ENCODE data around the gene NSUN2.

Gene NSUN2

DNA sequence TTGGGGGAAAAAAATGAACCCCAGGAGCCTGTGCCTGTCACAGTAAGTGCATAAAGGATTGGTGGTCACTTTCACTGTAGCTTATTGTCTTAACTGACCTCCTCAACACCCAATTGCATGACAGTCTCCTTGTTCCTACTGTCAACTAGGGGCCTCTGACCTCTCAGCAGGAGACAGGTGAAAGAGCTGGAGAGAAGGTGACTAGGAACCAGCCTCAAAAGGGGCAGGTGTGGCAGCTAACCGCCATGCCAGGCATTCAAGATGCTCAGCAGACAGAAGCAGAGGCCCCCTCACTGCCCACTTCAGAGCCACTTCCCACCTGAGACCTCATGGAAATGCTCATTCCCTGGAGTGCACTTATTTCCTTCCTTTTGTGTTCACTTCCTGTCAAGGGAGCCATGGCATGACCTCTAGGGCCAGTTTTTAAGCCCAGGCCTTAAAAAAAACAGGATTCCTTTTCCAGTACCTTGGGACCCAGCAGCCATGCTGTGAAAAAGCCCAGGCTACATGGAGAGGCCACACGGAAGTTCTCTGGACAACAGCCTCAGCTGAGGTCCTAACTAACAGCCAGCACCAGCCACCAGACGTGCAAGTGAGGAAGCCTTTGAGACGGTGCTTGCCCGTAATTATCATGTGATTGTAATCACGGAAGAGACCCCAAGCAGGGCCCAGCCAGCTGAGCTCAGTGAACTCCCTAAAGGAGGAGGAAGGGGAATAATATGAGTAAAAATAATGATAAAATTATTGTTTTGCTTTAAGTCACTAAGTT, 74.9 kb downstream of the NSUN2 start:
- DNase-seq (ENCODE audit: low read depth in 3 of 3) = no peak

DNA sequence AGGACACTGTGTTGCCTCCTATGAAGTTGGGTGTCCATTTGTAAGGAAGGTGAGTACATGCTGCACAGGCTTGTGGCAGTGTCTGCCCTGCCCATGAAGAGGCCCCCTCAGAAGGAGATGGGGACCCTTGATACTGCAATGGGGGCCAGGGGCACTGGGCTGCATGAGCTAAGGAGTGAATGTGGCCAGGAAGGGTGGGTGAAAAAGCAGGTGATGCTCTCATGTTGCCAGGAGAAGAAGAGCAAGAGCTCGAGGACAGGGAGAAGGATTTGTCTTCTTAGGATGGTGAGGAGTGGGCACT, 76.1 kb downstream of the NSUN2 start:
- DNase-seq (ENCODE audit: low read depth in 3 of 3) = no peak

DNA sequence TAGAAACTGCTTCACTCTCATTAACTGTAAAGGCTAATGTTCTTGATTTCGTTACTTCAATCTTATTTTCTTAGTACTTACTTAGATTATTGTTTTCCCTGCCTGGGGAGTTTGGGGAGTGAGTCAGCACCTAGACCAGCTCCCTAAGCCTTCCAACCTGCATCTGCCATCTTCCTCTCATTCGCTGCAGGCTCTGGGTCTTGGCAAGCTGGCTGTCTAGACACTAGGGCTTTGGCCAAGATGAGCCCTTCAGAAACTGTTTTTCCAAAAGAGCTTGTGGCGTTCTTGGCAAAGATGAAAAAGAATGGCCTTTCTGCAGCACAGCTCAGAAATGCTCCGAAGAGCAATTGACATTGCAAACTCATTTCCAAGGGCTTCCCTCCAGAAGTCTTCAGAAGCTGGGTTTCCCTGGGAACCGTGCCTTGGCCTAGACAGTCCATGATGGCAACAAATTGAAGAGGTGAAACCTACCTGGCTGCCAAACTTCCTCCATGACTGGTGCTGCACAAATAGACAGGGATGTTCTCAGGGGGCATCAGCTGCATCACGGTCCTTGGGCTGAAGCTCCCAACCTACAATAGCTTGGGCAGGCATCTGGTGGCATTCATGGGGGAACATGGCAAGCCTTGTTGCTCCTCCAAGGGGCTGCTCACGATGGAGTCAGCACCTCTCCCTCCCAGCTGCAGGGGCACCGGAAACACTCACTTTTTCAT, 76.6 kb downstream of the NSUN2 start:
- DNase-seq (ENCODE audit: low read depth in 3 of 3) = no peak

DNA sequence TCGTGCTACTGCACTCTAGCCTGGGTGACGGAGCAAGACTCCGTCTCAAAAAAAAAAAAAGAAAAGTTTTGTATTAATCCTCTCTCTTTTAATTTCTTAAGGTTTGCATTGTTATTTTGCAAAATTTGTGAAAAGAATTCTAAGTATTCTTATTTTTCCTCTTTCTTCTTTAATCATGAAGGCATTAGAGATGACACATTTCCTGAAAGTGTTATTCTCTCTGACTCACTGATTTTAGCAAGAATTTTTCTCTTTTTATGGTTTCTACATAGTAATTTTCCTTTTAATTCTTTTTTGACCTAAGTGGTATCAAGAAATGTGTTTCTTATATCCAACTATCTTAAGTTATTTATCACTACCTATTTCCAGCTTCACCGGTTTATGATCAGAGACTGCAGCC, 78.0 kb downstream of the NSUN2 start:
- no peak for DNase-seq (ENCODE audit: low read depth in 3 of 3)

DNA sequence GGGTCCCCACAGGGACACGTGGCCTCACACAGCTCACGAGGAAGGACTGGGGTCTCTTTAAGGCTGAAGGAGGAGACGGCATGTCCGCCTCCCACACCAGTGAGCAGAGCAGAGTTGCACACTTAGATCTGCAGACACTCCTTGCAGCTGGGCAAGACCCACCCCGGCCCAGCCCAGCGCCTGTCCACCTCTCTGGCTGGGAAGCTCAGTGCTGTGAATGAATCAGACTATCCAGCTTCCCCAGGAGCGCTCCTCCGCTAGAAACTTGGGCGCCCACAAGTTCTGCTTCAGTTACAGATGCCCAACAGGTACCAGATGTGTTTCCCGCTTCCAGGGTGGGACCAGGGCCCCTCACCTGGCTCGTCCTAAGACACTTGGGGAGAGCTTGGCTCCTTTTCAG, 78.9 kb downstream of the NSUN2 start:
- no peak for DNase-seq (ENCODE audit: low read depth in 3 of 3)

DNA sequence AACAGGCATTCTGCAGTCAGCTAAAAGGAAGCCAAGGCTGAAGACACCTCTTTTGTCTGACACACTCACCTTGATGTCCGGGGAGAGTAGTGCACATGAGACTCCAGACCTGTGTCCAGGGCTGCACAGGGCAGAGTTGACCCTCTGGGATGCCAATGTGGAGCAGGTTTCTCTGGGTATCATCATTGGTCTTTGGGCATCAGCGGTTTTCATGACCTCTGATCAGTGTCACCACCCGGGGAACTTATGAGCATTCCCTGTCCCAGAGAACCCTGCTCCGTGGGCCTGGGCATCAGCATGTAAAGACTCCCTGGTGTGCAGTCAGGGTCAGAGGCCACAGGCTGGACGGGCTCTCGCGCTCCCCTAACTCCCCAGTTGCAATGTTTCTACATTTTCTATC, 80.2 kb downstream of the NSUN2 start:
- DNase-seq (ENCODE audit: low read depth in 3 of 3) = no peak

DNA sequence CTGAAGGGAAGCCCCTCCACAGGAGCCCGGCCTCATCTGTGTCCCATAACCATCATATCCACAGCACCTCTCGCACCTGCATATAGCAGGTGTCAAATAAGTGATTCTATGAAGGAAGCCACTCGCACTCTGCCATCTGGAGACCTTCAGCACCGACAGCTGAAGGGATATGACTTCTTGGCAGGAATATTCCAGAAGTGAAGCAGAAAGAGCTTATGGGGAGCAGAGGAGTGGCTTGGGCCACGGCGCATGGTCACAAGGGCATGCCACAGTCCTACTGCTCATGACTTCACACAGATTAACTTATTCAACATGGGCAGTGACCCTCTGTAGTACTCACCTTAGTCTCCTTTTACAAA, 80.9 kb downstream of the NSUN2 start:
- DNase-seq (ENCODE audit: low read depth in 3 of 3) = no peak

DNA sequence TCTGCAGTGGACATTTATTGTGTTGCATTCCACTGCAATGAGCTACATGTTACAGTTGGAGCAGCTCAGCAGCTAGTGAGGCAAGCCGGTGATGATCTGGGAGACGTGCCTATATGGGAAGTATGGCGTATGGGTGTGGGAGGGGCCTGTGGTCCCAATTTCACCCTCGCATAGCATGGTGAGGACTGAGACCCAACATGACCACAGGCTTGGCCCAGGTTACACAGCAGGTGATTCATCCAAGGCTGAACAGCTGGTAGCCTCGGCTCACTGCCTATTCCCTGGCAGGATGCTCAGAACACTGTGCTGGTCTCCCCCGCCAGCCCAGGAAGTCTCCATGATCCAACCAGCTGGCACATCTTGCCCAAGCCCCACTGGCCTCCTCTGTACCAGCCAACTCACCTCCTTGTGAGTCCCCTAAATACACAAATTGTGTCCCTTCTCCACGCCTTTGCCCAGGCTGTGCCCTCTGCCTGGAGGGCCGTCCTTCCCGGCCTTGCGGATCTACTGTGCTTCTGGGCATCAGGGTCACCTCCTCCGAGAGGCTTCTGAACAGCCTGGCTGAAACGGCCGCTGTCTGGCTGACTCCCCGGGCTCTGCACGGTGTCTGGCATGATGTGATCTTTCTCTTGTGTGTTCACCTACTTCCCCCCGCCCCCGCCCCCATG, 81.4 kb downstream of the NSUN2 start:
- DNase-seq (ENCODE audit: low read depth in 3 of 3) = no peak

DNA sequence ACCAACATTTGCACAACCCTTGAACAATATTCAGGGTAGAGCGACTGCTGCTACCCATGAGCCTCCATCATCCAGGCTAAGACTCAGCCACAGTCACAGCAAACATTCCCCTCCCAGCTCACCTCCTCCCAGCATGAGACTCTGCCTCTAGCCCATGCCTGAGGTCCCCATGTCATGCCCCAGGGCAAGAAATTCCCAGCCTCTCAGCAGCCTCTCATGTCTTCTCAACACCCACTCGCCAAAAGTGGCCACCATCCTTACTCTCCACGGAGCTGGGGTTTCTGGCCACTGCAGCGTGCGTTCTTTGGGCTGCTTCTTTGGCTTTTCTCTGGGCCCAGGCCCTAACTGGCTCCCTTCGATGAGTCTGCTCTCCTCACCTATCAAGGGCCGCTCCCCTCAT, 82.2 kb downstream of the NSUN2 start:
- no peak for DNase-seq (ENCODE audit: low read depth in 3 of 3)
